ENCODE data around the gene ATCAY.

DNA sequence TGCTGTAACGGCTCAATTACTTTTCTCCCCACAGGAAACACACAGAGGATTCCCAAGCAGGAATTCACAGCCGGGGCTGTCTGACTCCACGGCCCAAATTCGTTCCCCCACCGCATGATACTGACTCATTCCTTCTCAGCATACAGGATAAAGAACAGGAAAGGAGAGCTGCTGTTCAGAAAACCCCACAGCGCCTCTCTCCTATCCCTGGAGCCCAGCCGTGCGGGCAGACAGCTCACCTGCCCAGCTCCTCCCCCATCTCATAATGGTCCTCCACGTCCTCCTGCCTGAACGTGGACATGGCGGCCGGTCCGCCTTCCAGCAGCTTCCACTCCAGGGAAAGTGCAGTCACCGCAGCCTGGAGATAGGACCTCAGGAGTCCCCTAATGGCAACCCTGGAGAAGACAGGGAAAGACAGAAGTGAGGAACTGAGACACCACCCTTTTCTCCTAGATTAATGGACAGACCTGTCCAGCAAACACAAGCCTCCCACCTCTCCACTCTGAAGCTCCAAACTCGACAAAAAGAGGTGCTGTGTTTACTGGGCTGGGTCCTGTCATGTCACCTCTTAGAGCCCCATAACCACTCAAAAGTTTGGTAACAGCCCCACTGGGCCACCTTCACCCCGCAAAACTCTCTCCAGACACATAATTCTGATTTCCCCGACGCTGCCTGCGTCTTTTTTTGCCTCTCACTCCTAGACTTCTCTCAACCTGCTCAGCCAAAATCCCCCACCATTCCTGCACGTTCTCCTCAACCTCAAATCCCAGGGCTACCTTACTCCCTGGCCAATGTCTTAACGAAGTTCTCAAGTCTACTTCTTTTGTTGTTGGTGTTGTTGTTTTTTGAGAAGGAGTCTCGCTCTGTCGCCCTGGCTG lies 89.2 kb downstream of the ATCAY start:
- TF ChIP-seq, protein P1, sequence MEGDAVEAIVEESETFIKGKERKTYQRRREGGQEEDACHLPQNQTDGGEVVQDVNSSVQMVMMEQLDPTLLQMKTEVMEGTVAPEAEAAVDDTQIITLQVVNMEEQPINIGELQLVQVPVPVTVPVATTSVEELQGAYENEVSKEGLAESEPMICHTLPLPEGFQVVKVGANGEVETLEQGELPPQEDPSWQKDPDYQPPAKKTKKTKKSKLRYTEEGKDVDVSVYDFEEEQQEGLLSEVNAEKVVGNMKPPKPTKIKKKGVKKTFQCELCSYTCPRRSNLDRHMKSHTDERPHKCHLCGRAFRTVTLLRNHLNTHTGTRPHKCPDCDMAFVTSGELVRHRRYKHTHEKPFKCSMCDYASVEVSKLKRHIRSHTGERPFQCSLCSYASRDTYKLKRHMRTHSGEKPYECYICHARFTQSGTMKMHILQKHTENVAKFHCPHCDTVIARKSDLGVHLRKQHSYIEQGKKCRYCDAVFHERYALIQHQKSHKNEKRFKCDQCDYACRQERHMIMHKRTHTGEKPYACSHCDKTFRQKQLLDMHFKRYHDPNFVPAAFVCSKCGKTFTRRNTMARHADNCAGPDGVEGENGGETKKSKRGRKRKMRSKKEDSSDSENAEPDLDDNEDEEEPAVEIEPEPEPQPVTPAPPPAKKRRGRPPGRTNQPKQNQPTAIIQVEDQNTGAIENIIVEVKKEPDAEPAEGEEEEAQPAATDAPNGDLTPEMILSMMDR (conservative IDR thresholded peaks at IDR 0.05; ENCODE audit: low read length): no peak
- no peak for TF ChIP-seq EZH2phosphoT487 (IDR thresholded peaks at IDR 0.05; ENCODE audit: borderline replicate concordance)
